ENCODE measurements around the gene HIRIP3. TPM values are rescaled to one million over a fixed set of nuclear protein-coding genes. Genes with fewer than 3 reads are reported as not detected.

HIRIP3 gene
- total and polyA plus RNA-seq, 2 of the 13 experiments (the other 11 are each of a cell fraction or from before 2014, with no cell fraction given), result 12.6 to 17.2 TPM

- TF ChIP-seq ZNF543 (CRISPR knock-in tag; IDR thresholded peaks at IDR 0.05) (peak; percentile 71; the same call in 1 of the 2 replicates), PAF1 (CRISPR knock-in tag; IDR thresholded peaks at IDR 0.05) (no peak), ZNF614 (CRISPR knock-in tag; IDR thresholded peaks at IDR 0.05; ENCODE audit: borderline replicate concordance) (peak; percentile 92), HNF4A (CRISPR knock-in tag; IDR thresholded peaks at IDR 0.05) (peak; percentile 40; the same call in 1 of the 2 replicates), IRF2 (CRISPR knock-in tag; IDR thresholded peaks at IDR 0.05) (peak; percentile 74), PRPF4 (IDR thresholded peaks at IDR 0.05; ENCODE audit: low read depth, low read length, poor library complexity, severe bottlenecking) (no peak), ZKSCAN8 (CRISPR knock-in tag; IDR thresholded peaks at IDR 0.05; ENCODE audit: borderline replicate concordance) (peak; percentile 48; the same call in 1 of the 2 replicates), LBX2 (CRISPR knock-in tag; IDR thresholded peaks at IDR 0.05; ENCODE audit: borderline replicate concordance) (peak; percentile 74; the same call in 1 of the 2 replicates), SMARCC2 (IDR thresholded peaks at IDR 0.05) (no peak), DNMT1 (CRISPR knock-in tag; IDR thresholded peaks at IDR 0.05) (no peak), ZNF674 (CRISPR knock-in tag; IDR thresholded peaks at IDR 0.05; ENCODE audit: low read depth) (peak; percentile 26; the same call in 1 of the 2 replicates), ZNF280B (CRISPR knock-in tag; IDR thresholded peaks at IDR 0.05; ENCODE audit: borderline replicate concordance) (peak; percentile 80), RORA (CRISPR knock-in tag; IDR thresholded peaks at IDR 0.05) (no peak), ATRX (CRISPR knock-in tag; IDR thresholded peaks at IDR 0.05; ENCODE audit: borderline replicate concordance) (no peak), ZNF644 (CRISPR knock-in tag; IDR thresholded peaks at IDR 0.05; ENCODE audit: low read depth) (no peak), TEAD2 (CRISPR knock-in tag; IDR thresholded peaks at IDR 0.05) (0 out of 2 replicates have a peak, but pooled peaks have one; percentile 71), ZNF318 (CRISPR knock-in tag; IDR thresholded peaks at IDR 0.05) (peak; percentile 53; the same call in 1 of the 2 replicates), ZNF44 (CRISPR knock-in tag; IDR thresholded peaks at IDR 0.05) (no peak), PHF8 (CRISPR knock-in tag; IDR thresholded peaks at IDR 0.05) (peak; percentile 91), ZBTB42 (CRISPR knock-in tag; IDR thresholded peaks at IDR 0.05) (no peak)
These were observed 21.8 kb downstream of the HIRIP3 start, which contains the start of gene TAOK2 (continued) for GRCh38 chr16:29973384-29974246.

Measured in HepG2 (cell line).